Astrocyte of the spinal cord (primary cell): ENCODE measurements around the gene PDZD2.

ENCODE experiments used
- DNase-seq: peaks from one replicate; pipeline ENCODE4 v3.0.0; 2011; ENCODE audit warnings: low read depth, low spot score
- H3K4me3 ChIP-seq: 2 replicates; pipeline ENCODE4 v1.5.1; 2011; ENCODE audit warnings: low read depth, mild to moderate bottlenecking, low read length, moderate library complexity
- in situ Hi-C: cut with HindIII; loops from 2 replicates; pipeline ENCODE4 v1.10.0; 2017; ENCODE audit warnings: low sequenced_read_pairs
- TF ChIP-seq, protein P1 (sequence below): IDR thresholded peaks from 2 replicates; pipeline ENCODE4 v1.5.1; 2012; ENCODE audit warnings: low read depth, mild to moderate bottlenecking, low read length, inconsistent platforms

The PDZD2 gene

DNA sequence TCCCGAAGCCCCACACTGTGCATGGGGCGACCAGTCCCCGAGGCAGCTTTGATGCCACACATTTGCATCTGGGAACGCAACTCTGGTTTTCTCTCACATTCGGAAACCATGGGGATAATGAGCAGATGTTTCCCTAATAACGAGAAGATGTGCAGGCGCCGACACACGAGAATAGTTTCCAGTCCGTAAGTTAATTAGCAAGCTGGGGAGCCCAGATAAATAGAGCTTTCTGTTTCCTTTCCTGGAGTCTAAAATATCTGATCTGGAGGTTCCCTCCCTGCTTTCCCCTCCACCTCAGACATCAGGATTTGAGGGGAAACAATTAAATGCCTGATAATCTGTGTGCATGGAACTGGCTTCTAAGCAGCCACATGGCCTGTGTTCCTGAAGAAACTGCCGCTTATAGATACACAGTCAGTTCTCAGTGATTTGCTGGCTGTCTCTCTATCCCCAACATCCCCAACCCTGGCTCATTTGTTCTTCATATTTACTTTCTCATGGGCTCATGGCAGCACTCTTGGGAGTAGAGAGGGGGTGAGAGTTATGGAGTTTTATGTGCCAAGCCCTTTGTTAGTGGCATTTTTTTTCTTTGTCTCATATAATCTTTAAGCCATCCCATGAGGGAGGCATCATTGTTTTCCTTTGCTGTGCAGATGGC, 62.8 kb downstream of the PDZD2 start:
- in situ Hi-C loops: no loop called here
- TF ChIP-seq, protein P1, sequence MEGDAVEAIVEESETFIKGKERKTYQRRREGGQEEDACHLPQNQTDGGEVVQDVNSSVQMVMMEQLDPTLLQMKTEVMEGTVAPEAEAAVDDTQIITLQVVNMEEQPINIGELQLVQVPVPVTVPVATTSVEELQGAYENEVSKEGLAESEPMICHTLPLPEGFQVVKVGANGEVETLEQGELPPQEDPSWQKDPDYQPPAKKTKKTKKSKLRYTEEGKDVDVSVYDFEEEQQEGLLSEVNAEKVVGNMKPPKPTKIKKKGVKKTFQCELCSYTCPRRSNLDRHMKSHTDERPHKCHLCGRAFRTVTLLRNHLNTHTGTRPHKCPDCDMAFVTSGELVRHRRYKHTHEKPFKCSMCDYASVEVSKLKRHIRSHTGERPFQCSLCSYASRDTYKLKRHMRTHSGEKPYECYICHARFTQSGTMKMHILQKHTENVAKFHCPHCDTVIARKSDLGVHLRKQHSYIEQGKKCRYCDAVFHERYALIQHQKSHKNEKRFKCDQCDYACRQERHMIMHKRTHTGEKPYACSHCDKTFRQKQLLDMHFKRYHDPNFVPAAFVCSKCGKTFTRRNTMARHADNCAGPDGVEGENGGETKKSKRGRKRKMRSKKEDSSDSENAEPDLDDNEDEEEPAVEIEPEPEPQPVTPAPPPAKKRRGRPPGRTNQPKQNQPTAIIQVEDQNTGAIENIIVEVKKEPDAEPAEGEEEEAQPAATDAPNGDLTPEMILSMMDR: no peak
- no peak overlapping the region for H3K4me3 ChIP-seq
- DNase-seq: no peak

DNA sequence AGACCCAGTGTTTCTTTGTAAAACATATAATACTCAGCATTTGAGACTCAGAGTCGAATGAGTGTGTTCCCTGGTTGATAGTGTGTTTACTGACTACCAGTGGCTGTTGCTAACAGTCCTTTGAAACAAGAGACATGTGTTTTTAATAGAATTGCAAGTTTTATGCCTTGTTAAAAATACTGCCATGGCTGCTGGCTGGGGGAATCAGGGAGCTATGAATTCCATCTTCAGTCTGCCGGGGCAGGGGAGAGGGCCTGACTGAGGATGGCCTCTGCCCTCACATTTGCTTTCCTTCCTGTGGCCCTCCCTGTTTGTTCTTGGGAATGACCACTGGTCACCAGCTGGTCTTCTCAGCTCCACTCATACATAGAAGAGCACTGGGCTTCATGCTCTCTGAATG, 63.8 kb downstream of the PDZD2 start:
- no peak for DNase-seq
- in situ Hi-C loops: no loop called here
- TF ChIP-seq, protein P1: no peak
- H3K4me3 ChIP-seq: no peak overlapping the region

DNA sequence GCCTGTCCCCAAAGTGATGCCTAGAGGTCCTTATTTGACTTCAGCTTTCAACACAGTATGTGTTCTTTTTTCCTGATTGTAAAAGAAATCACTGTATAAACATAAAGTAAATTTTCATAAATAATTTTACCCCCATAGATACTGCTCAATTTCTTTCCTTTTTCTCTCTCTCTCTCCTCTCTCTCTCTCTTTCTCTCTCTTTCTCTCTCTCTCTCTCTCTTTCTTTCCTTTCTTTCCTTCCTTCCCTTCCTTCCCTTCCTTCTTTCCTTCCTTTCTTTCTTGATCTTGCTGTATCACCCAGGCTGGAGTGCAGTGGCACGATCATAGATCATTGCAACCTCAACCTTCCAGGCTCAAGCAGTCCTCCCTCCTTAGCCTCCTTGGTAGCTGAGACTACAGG, 64.8 kb downstream of the PDZD2 start:
- in situ Hi-C loops: no loop called here
- no peak for DNase-seq

DNA sequence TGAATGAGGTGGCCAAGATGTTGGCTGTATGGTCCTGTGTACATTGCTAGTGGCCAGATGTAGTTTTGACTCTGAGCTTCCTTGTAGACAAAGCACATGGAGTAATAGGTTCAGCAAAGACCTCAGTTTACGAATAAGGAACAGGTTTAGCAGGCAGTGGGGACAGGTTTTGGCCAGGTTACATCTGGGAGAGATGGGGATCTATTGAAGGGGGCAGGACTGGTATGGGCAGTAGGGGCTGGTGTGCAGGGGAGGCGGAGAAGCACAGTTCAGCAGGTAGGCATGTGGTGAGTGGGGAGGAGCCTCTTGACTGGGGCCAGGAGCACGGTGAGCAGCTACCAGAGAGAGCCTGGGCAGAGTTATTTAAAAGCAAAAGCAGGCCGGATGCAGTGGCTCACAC, 67.3 kb downstream of the PDZD2 start:
- TF ChIP-seq, protein P1: no peak
- H3K4me3 ChIP-seq: no peak overlapping the region
- no peak for DNase-seq
- in situ Hi-C loops: no loop called here

More for the DNA sequence above, 64.8 kb downstream of the PDZD2 start:
- H3K4me3 ChIP-seq: no peak overlapping the region
- TF ChIP-seq, protein P1: no peak

DNA sequence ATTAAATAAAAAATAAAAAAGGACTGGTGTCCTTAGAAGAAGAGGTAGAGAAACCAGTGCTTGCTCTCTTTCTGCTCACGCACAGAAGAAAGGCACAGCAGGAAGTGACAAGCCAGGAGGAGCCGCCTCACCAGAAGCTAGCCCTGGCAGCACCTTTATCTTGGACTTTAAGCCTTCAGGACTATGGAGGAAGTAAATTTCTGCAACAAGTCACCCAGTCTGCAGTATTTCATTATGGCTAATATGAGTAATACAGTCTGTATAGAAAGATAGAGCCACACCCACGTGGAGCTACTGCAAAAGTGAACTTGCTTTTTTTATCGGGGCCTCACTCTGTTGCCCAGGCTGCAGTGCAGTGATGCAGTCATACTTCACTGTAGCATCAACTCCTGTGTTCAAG, 68.4 kb downstream of the PDZD2 start:
- in situ Hi-C loops: no loop called here
- DNase-seq: no peak
- TF ChIP-seq, protein P1: no peak
- H3K4me3 ChIP-seq: no peak overlapping the region

DNA sequence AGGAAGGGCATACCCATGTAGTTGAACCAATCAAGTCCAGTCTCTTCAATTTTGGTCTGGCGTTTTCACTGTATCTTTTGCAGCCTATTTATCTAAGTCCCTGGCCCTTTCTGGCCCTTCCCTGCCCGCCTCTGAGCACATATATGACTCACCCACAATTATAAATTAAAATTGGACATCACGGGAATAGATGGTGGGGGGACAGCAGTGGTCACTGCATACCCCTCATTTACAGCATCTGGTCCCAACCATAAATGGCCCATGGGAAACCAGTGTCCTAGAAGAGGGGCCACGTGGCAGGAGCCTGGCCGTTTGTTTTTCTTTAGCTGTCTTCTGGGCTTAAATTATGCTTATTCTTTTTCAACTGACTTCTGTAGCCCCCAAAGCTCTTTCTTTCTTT, 69.2 kb downstream of the PDZD2 start:
- TF ChIP-seq, protein P1: no peak
- in situ Hi-C loops: no loop called here
- no peak for DNase-seq
- no peak overlapping the region for H3K4me3 ChIP-seq
